ENCODE results near the gene KDM4B.

The KDM4B gene

DNA sequence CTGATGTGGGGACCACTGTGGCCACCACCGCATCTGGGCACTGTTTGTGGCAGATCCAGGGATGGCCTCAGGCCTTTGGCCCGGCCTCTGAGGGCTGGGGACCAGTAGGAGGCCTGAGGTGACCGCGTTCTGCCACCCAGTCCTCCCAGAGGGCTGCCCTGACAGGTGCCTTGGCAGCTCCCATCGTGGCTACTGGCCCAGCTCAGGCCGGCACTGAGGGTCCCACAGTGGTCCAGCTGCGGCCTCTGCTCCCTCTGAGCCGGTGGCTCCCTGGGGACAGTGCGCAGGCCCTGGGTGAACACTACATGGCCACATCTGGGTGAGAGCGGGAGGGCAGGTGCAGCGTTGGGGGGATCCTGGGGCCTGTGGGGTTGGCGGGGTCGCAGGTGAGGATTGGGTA is 61.9 kb downstream of the KDM4B start:
- no peak for TF ChIP-seq CTCF (IDR thresholded peaks at IDR 0.05)

- TF ChIP-seq CTCF (IDR thresholded peaks at IDR 0.05) = peak; percentile 91
Measured at GRCh38 chr19:5031231-5032100, 62.6 kb downstream of the KDM4B start.

GRCh38 chr19:5032101-5032967 is 63.4 kb downstream of the KDM4B start:
- no peak for TF ChIP-seq CTCF (IDR thresholded peaks at IDR 0.05)

DNA sequence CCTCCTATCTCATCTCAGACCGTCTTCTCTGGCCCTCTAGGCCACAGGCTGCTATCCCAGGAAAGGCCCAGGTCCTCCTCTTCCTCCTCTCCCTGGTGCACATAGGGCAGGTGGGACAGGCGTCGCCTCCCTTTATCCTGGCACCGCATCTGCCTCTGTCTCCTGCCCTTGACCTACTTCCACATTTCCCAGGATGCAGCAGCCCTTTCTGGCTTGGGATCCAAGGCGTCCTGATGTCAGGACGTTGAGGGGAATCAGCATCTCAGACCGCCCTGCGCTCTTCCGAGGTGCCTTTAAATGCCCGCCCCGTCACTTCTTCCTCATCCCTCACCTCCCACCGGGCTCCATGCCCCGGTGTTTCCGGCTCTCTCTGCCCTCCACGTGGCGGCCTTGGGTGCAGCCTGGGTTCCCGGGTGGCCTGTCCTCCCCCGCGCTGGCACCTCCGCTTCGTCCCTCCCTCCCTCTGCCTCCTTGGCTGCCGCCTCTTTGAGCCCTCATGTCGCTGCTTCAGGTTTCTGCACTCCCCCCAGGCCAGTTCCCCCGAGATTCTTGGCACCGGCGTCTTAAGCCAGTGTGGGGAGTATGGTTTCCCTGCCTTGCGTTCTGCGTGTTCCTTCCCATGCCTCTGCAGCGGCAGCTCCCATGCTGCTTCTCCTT is 66.3 kb downstream of the KDM4B start:
- TF ChIP-seq CTCF (IDR thresholded peaks at IDR 0.05) = no peak

GRCh38 chr19:5035793-5036697 is 67.1 kb downstream of the KDM4B start:
- TF ChIP-seq CTCF (IDR thresholded peaks at IDR 0.05) = no peak

DNA sequence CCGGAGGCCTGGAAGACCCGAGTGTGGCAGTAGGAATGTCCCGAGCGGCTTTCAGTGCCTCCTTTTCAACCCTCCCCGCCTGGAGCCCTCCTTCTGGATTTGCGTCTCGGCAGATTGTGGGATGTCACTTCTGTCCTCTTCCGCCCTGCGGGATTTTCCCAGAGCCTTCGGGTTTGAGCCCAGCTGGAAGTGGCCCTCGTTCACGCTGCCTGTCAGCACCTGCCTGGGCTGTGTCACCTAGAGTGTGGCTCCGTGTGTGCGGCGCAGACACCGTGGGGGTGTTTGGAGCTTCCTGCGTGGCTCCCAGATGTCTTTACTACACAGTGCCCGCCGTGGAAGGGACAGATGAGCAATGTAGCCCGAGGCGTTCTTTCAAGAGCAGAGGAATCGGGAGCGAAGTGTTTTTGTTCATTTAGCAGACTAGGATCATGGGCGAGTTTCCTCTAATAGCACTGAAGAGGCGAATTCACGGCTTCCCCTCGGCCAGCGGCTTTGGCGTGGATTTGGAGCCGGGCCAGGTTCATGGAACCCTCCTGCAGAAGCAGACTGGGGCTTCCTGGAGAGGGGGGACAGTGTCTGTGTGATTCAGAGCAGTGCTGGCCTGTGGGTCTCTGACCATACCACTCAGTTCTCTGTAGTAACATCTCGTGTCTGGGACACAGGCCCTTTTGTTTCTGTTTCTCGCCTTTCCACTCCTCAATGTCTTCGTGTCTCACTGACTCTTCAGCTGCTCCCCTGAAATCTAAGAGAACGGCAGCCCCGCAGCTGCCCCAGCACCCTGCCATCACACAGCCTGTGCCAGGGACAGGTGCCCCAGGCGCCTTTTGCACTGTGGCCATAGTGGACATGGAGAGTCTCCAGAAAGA is 68.0 kb downstream of the KDM4B start:
- no peak for TF ChIP-seq CTCF (IDR thresholded peaks at IDR 0.05)
